PC-9 (cell line): Measurements from ENCODE around the gene GALNT10.

ENCODE experiments used
- EZH2 ChIP-seq: fragments of 200-600 bp; sonication (generic); IDR thresholded peaks from 2 replicates; pipeline ENCODE4 v1.8.0; 2017; ENCODE audit warnings: antibody characterized with exemption, low read depth
- TF ChIP-seq, protein P1 (sequence below): fragments of 200-600 bp; sonication (generic); conservative IDR thresholded peaks from 2 replicates; pipeline ENCODE4 v1.6.1; 2017; ENCODE audit warnings: mixed run types, antibody characterized with exemption, mild to moderate bottlenecking, moderate library complexity

DNA sequence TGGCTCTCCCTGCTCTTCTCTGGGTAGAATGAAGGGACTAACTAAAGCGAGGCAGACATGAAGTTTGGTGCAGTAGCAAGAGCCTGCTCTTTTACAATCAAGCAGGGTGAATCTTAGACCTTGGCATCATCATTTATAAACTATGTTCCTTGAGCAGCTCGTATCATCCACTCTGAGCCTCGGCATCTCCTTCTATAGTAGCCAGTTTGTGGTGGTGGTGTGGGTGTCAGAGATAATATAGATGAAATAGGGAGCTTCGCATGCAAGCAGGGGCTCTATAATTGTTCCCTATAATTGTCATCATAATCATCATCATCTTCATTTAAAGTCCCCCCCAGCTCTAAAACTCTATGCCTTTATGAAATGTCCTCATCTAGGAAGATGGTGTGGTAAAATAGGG, 182.8 kb downstream of the GALNT10 start:
- TF ChIP-seq, protein P1, sequence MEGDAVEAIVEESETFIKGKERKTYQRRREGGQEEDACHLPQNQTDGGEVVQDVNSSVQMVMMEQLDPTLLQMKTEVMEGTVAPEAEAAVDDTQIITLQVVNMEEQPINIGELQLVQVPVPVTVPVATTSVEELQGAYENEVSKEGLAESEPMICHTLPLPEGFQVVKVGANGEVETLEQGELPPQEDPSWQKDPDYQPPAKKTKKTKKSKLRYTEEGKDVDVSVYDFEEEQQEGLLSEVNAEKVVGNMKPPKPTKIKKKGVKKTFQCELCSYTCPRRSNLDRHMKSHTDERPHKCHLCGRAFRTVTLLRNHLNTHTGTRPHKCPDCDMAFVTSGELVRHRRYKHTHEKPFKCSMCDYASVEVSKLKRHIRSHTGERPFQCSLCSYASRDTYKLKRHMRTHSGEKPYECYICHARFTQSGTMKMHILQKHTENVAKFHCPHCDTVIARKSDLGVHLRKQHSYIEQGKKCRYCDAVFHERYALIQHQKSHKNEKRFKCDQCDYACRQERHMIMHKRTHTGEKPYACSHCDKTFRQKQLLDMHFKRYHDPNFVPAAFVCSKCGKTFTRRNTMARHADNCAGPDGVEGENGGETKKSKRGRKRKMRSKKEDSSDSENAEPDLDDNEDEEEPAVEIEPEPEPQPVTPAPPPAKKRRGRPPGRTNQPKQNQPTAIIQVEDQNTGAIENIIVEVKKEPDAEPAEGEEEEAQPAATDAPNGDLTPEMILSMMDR, result no peak
- no peak for TF ChIP-seq EZH2
